Liver (tissue), 9 donors: ENCODE results near the gene GLI2. TPM values are rescaled to one million over a fixed set of nuclear protein-coding genes. Genes with fewer than 3 reads are reported as not detected.

ENCODE experiments used
- DNase-seq: peaks from one replicate; pipeline ENCODE4 v3.0.0-alpha.2; 2017; ENCODE audit warnings: low spot score
- H3K27ac ChIP-seq, 2 donors: one replicate each; pipeline ENCODE4 v1.7.0; 2013; ENCODE audit warnings: inconsistent platforms in 2 of 2, low read length in 2 of 2, control low read depth in 1 of 2, low read depth in 1 of 2, mild to moderate bottlenecking in 1 of 2
- H3K27me3 ChIP-seq, 4 donors: one replicate each; pipeline versions ENCODE4 v1.6.1 to v1.7.0; 2013; ENCODE audit warnings: low read length in 3 of 4, inconsistent platforms in 1 of 4, mild to moderate bottlenecking in 1 of 4, moderate library complexity in 1 of 4; ENCODE audit not compliant: control insufficient read depth in 4 of 4, insufficient read depth in 4 of 4
- H3K36me3 ChIP-seq, 4 donors: one replicate each; pipeline versions ENCODE4 v1.6.1 to v1.7.0; 2013; ENCODE audit warnings: low read length in 3 of 4, mild to moderate bottlenecking in 3 of 4, low read depth in 1 of 4, moderate library complexity in 1 of 4; ENCODE audit not compliant: control insufficient read depth in 4 of 4, insufficient read depth in 3 of 4
- H3K4me1 ChIP-seq, 4 donors: one replicate each; pipeline versions ENCODE4 v1.6.1 to v1.7.0; 2013; ENCODE audit warnings: low read length in 3 of 4, mild to moderate bottlenecking in 3 of 4, moderate library complexity in 1 of 4; ENCODE audit not compliant: control insufficient read depth in 4 of 4, insufficient read depth in 4 of 4
- H3K4me3 ChIP-seq, 3 donors: one replicate each; pipeline versions ENCODE4 v1.6.1 to v1.7.0; 2013; ENCODE audit warnings: low read length in 3 of 3, control low read depth in 1 of 3, low read depth in 1 of 3, mild to moderate bottlenecking in 1 of 3
- H3K9ac ChIP-seq, 2 donors: one replicate each; pipeline ENCODE4 v1.7.0; 2013; ENCODE audit warnings: low read length in 2 of 2, mild to moderate bottlenecking in 2 of 2, moderate library complexity in 2 of 2, control low read depth in 1 of 2, low read depth in 1 of 2
- H3K9me3 ChIP-seq, 4 donors: one replicate each; pipeline versions ENCODE4 v1.6.1 to v1.7.0; 2013; ENCODE audit warnings: low read length in 3 of 4; ENCODE audit not compliant: control insufficient read depth in 4 of 4
- EGR1 ChIP-seq, 2 donors: IDR thresholded peaks; 2 replicates each; pipeline ENCODE4 v1.6.1; 2016 to 2018; ENCODE audit warnings: antibody characterized with exemption in 2 of 2, low read depth in 2 of 2
- FOXA1 ChIP-seq: IDR thresholded peaks from 2 replicates; pipeline ENCODE4 v1.6.1; 2016; ENCODE audit warnings: antibody characterized with exemption
- FOXA2 ChIP-seq: IDR thresholded peaks from 2 replicates; pipeline ENCODE4 v1.6.1; 2016; ENCODE audit warnings: antibody characterized with exemption
- HNF4A ChIP-seq, 2 donors: conservative IDR thresholded peaks; 2 replicates each; pipeline ENCODE4 v1.6.1; 2016; ENCODE audit warnings: antibody characterized with exemption in 2 of 2, mild to moderate bottlenecking in 2 of 2
- HNF4G ChIP-seq: IDR thresholded peaks from 2 replicates; pipeline ENCODE4 v1.6.1; 2016; ENCODE audit warnings: antibody characterized with exemption
- JUND ChIP-seq, 2 donors: IDR thresholded peaks; 2 replicates each; pipeline ENCODE4 v1.6.1; 2016; ENCODE audit warnings: antibody characterized with exemption in 2 of 2
- NR2F2 ChIP-seq: IDR thresholded peaks from 2 replicates; pipeline ENCODE4 v1.6.1; 2016; ENCODE audit warnings: antibody characterized with exemption
- RXRA ChIP-seq, 2 donors: IDR thresholded peaks; 2 replicates each; pipeline ENCODE4 v1.6.1; 2017 to 2018; ENCODE audit warnings: antibody characterized with exemption in 2 of 2, mild to moderate bottlenecking in 1 of 2
- SP1 ChIP-seq: IDR thresholded peaks from 2 replicates; pipeline ENCODE4 v1.6.1; 2018; ENCODE audit warnings: antibody characterized with exemption, mild to moderate bottlenecking
- TAF1 ChIP-seq: conservative IDR thresholded peaks from 2 replicates; pipeline ENCODE4 v1.6.1; 2016; ENCODE audit warnings: antibody characterized with exemption, mild to moderate bottlenecking
- YY1 ChIP-seq: IDR thresholded peaks from 2 replicates; pipeline ENCODE4 v1.6.1; 2016; ENCODE audit warnings: antibody characterized with exemption, mild to moderate bottlenecking
- WGBS: extraction: QIAGEN DNeasy Blood & Tissue Kit; methylation state at CpG from one replicate; pipeline ENCODE4 v1.1.7; 2013; 5-methylcytosine and 5-hydroxymethylcytosine counted together
- polyA plus RNA-seq, 2 donors: library from polyadenylated mRNA; stranded (reverse) in 1 of 2; unstranded in 1 of 2; fragments of 200-250 nt in 1 of 2; fragments of >200 nt in 1 of 2; fragmentation: Nextera tagmentation in 1 of 2; extraction: Ambion mirVana in 1 of 2; gene quantifications; one replicate each; pipeline versions ENCODE4 v1.2.1 to v1.2.3, GENCODE V29; 2013 to 2015
- total RNA-seq, 2 donors: library from RNA; depleted of rRNA; stranded (reverse); fragments of >200 nt; gene quantifications; one replicate each; pipeline ENCODE4 v1.2.3, GENCODE V29; 2014
- TF ChIP-seq, protein P1 (sequence below): IDR thresholded peaks from 2 replicates; pipeline ENCODE4 v1.6.1; 2016; ENCODE audit warnings: antibody characterized with exemption
- TF ChIP-seq, protein P2 (sequence below): fragments of 150-350 bp; IDR thresholded peaks from 2 replicates; pipeline ENCODE4 v1.5.1; 2017; ENCODE audit warnings: improper control_type of control experiment, low read depth, low read length; ENCODE audit not compliant: missing input control
- TF ChIP-seq, protein P3 (sequence below): IDR thresholded peaks from 2 replicates; pipeline ENCODE4 v1.6.1; 2016; ENCODE audit warnings: antibody characterized with exemption
- donor health status: healthy.
- donor health status: healthy.
- donor health status: healthy.
- donor health status: healthy.
- donor health status: healthy.

The GLI2 gene
- total and polyA plus RNA-seq, 4 donors: 0.04 to 0.16 (median 0.11) TPM

GRCh38 chr2:120761164-120761861, 25.6 kb downstream of the GLI2 start:
- Histone ChIP-seq H3K9me3 (no peaks in the 10 kb centered on the region), H3K4me1 (peaks cover 0 to 5% (median 2%) of the 10 kb centered on the region in 4 donors), H3K36me3 (no peaks in the 10 kb centered on the region), H3K4me3 (no peak overlapping the region), H3K27me3 (no peaks in the 10 kb centered on the region), H3K27ac (no peak overlapping the region), H3K9ac (no peak overlapping the region)
- DNase-seq: no peak
- no peak for TF ChIP-seq JUND (IDR thresholded peaks at IDR 0.05)
- no peak for TF ChIP-seq FOXA1
- WGBS: 73% methylated on average over 8 of the region's 8 CpGs

DNA sequence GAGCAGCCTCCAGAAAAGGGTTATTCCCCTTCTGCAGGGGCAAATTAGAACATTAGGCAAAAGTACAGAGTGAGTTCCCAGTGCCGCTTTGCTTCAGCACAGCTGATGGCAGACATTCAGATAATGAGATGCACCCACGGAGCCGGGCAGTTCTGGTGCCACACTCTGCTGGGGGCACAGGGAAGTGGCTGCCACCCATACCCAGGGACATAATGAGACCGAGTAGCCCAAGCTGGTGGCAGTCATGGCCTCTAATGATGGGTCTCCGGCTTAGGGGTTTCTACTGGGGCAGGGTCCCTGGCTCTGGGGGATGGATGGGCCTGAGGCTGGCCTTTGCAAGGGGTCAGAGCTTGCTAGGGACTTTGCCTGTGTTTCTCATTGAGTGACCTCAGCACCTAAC, 26.2 kb downstream of the GLI2 start:
- peaks cover 0 to 5% (median 2%) of the 10 kb centered on the region in 4 donors for H3K4me1 ChIP-seq
- no peak overlapping the region for H3K4me3 ChIP-seq
- WGBS: 93% methylated on average over 5 of the region's 5 CpGs
- H3K27me3 ChIP-seq: no peaks in the 10 kb centered on the region
- H3K27ac ChIP-seq: no peak overlapping the region
- H3K9ac ChIP-seq: no peak overlapping the region
- no peak for DNase-seq
- H3K36me3 ChIP-seq: no peaks in the 10 kb centered on the region
- TF ChIP-seq JUND (IDR thresholded peaks at IDR 0.05): no peak
- TF ChIP-seq HNF4G: no peak
- no peaks in the 10 kb centered on the region for H3K9me3 ChIP-seq

GRCh38 chr2:120762341-120763061, 26.8 kb downstream of the GLI2 start:
- no peak for TF ChIP-seq JUND (IDR thresholded peaks at IDR 0.05)
- TF ChIP-seq, protein P1, sequence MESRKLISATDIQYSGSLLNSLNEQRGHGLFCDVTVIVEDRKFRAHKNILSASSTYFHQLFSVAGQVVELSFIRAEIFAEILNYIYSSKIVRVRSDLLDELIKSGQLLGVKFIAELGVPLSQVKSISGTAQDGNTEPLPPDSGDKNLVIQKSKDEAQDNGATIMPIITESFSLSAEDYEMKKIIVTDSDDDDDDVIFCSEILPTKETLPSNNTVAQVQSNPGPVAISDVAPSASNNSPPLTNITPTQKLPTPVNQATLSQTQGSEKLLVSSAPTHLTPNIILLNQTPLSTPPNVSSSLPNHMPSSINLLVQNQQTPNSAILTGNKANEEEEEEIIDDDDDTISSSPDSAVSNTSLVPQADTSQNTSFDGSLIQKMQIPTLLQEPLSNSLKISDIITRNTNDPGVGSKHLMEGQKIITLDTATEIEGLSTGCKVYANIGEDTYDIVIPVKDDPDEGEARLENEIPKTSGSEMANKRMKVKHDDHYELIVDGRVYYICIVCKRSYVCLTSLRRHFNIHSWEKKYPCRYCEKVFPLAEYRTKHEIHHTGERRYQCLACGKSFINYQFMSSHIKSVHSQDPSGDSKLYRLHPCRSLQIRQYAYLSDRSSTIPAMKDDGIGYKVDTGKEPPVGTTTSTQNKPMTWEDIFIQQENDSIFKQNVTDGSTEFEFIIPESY: no peak
- no peak for TF ChIP-seq HNF4G
- TF ChIP-seq, protein P2, sequence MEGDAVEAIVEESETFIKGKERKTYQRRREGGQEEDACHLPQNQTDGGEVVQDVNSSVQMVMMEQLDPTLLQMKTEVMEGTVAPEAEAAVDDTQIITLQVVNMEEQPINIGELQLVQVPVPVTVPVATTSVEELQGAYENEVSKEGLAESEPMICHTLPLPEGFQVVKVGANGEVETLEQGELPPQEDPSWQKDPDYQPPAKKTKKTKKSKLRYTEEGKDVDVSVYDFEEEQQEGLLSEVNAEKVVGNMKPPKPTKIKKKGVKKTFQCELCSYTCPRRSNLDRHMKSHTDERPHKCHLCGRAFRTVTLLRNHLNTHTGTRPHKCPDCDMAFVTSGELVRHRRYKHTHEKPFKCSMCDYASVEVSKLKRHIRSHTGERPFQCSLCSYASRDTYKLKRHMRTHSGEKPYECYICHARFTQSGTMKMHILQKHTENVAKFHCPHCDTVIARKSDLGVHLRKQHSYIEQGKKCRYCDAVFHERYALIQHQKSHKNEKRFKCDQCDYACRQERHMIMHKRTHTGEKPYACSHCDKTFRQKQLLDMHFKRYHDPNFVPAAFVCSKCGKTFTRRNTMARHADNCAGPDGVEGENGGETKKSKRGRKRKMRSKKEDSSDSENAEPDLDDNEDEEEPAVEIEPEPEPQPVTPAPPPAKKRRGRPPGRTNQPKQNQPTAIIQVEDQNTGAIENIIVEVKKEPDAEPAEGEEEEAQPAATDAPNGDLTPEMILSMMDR: no peak
- no peak for TF ChIP-seq HNF4A (conservative IDR thresholded peaks at IDR 0.05)
- TF ChIP-seq, protein P3, sequence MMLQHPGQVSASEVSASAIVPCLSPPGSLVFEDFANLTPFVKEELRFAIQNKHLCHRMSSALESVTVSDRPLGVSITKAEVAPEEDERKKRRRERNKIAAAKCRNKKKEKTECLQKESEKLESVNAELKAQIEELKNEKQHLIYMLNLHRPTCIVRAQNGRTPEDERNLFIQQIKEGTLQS: no peak
- TF ChIP-seq TAF1: no peak
- TF ChIP-seq SP1: no peak
- no peak for TF ChIP-seq NR2F2
- TF ChIP-seq YY1: no peak
- no peak for TF ChIP-seq FOXA2
- no peak for TF ChIP-seq EGR1 (IDR thresholded peaks at IDR 0.05; ENCODE audit: low read depth in 2 of 2)
- TF ChIP-seq RXRA (IDR thresholded peaks at IDR 0.05): no peak
- no peak for DNase-seq
- Histone ChIP-seq H3K27ac (no peak overlapping the region), H3K4me1 (peaks cover 0 to 5% (median 2%) of the 10 kb centered on the region in 4 donors), H3K27me3 (no peaks in the 10 kb centered on the region), H3K36me3 (no peaks in the 10 kb centered on the region), H3K9ac (no peak overlapping the region), H3K4me3 (no peak overlapping the region), H3K9me3 (no peaks in the 10 kb centered on the region)
- 90% methylated on average over 15 of the region's 15 CpGs for WGBS
